A673 (cell line): Measurements from ENCODE around the gene RNF213.

Experiments
- CTCF ChIP-seq: fragments of 300-800, 200-600 bp; sonication (generic); conservative IDR thresholded peaks from 2 replicates; pipeline ENCODE4 v1.5.1; 2017; ENCODE audit warnings: low read depth, mild to moderate bottlenecking, antibody characterized with exemption, low read length, moderate library complexity, mixed read lengths
- EZH2 ChIP-seq: fragments of 200-600 bp; sonication (generic); IDR thresholded peaks from 2 replicates; pipeline ENCODE4 v1.6.1; 2017; ENCODE audit warnings: borderline replicate concordance, low read depth, mild to moderate bottlenecking, mixed read lengths, antibody characterized with exemption, low read length; ENCODE audit not compliant: poor library complexity, severe bottlenecking

- TF ChIP-seq CTCF (no peak), EZH2 (no peak)
Observed at GRCh38 chr17:80397034-80397387, 136.4 kb downstream of the RNF213 start.
